Endothelial cell of umbilical vein (primary cell): Measurements from ENCODE around the gene FHIT. TPM values are rescaled to one million over a fixed set of nuclear protein-coding genes. Genes with fewer than 3 reads are reported as not detected.

Experiments
- BruUV-seq: library from RNA; stranded (reverse); fragments of 400-500 nt; replicated peaks from 2 replicates; lab custom pipeline; 2021; lab: Mats Ljungman, UMichigan
- CTCF ChIA-PET: fragments of 300-600, 350-600 bp; sonication (Branson Sonifier 250); formaldehyde crosslinking; loops from one replicate; lab custom pipeline; 2021; ENCODE audit warnings: antibody characterized with exemption, inconsistent platforms; lab: Charles Lee
- POLR2A ChIA-PET: fragments of 300-600, 350-600 bp; sonication (Branson Sonifier 250); formaldehyde crosslinking; loops from one replicate; lab custom pipeline; 2021; ENCODE audit warnings: antibody characterized with exemption, inconsistent platforms; lab: Charles Lee
- DNase-seq: peaks from one replicate; pipeline ENCODE4 v3.0.0-alpha.2; 2011; ENCODE audit warnings: low read depth, low spot score
- FAIRE-seq: peaks from 2 replicates; lab custom pipeline; 2011; peaks lifted over from hg19 to GRCh38; lab: Jason Lieb, UNC
- H2AFZ ChIP-seq: 2 replicates; pipeline ENCODE4 v1.6.0; 2012; ENCODE audit warnings: low read depth, low read length, control low read depth, inconsistent platforms
- H3K27ac ChIP-seq: 2 replicates; pipeline ENCODE4 v1.5.1; 2011; ENCODE audit warnings: low read depth, mild to moderate bottlenecking, control low read depth, low read length, moderate library complexity; ENCODE audit not compliant: insufficient read depth
- H3K27me3 ChIP-seq, 2 experiments: 2 replicates each; pipeline versions ENCODE4 v1.6.0 to v1.6.1; 2011; ENCODE audit warnings: low read length in 2 of 2, mixed read lengths in 1 of 2; ENCODE audit not compliant: control insufficient read depth in 2 of 2, insufficient read depth in 2 of 2
- H3K36me3 ChIP-seq, 2 experiments: 2 replicates in 1 of 2; 3 replicates in 1 of 2; pipeline ENCODE4 v1.5.1; 2011; ENCODE audit warnings: low read length in 2 of 2, mild to moderate bottlenecking in 1 of 2, moderate library complexity in 1 of 2; ENCODE audit not compliant: control insufficient read depth in 2 of 2, insufficient read depth in 2 of 2; ENCODE audit errors: extremely low read depth in 1 of 2
- H3K4me1 ChIP-seq: 3 replicates; pipeline ENCODE4 v1.5.1; 2011; ENCODE audit warnings: mild to moderate bottlenecking, low read length; ENCODE audit not compliant: control insufficient read depth, insufficient read depth; ENCODE audit errors: extremely low read depth
- H3K4me2 ChIP-seq: 2 replicates; pipeline ENCODE4 v1.6.1; 2011; ENCODE audit warnings: low read length, control low read depth, mixed read lengths; ENCODE audit not compliant: insufficient read depth
- H3K4me3 ChIP-seq, 3 experiments: fragments of 200-600 bp in 1 of 3; sonication (generic), shearing (Covaris generic) in 1 of 3; replicated peaks in 1 of 3; 2 replicates each; pipeline ENCODE4 v1.5.1; 2011 to 2016; ENCODE audit warnings: control low read depth in 3 of 3, low read length in 3 of 3, mild to moderate bottlenecking in 2 of 3, inconsistent platforms in 1 of 3, low read depth in 1 of 3, moderate library complexity in 1 of 3; ENCODE audit not compliant: insufficient read depth in 1 of 3
- H3K79me2 ChIP-seq: 2 replicates; pipeline ENCODE4 v1.6.0; 2012; ENCODE audit warnings: low read length, inconsistent platforms; ENCODE audit not compliant: control insufficient read depth, insufficient read depth
- H3K9ac ChIP-seq: replicated peaks from 2 replicates; pipeline ENCODE3; 2011; ENCODE audit warnings: low read length, control low read depth; ENCODE audit not compliant: insufficient read depth; ENCODE audit errors: extremely low read depth
- H3K9me1 ChIP-seq: replicated peaks from 3 replicates; pipeline ENCODE4 v1.6.0; 2011; ENCODE audit warnings: mild to moderate bottlenecking, low read length; ENCODE audit not compliant: control insufficient read depth, insufficient read depth; ENCODE audit errors: extremely low read depth
- H3K9me3 ChIP-seq: replicated peaks from 2 replicates; pipeline ENCODE4 v1.5.1; 2012; ENCODE audit warnings: low read length, inconsistent platforms; ENCODE audit not compliant: control insufficient read depth, insufficient read depth
- H4K20me1 ChIP-seq: replicated peaks from 2 replicates; pipeline ENCODE3; 2011; ENCODE audit warnings: mild to moderate bottlenecking, low read length; ENCODE audit not compliant: control insufficient read depth, insufficient read depth; ENCODE audit errors: extremely low read depth
- EZH2 ChIP-seq: IDR thresholded peaks from 2 replicates; pipeline ENCODE4 v1.6.1; 2012; ENCODE audit warnings: borderline replicate concordance, low read depth, mild to moderate bottlenecking, moderate library complexity, low read length, inconsistent platforms; ENCODE audit not compliant: severe bottlenecking
- FOS ChIP-seq: IDR thresholded peaks from 2 replicates; pipeline ENCODE4 v1.6.1; 2011; ENCODE audit warnings: mild to moderate bottlenecking, low read length, moderate library complexity, borderline replicate concordance; ENCODE audit not compliant: insufficient read depth
- GATA2 ChIP-seq: IDR thresholded peaks from 2 replicates; pipeline ENCODE4 v1.7.0; 2011; ENCODE audit warnings: low read depth, mild to moderate bottlenecking, moderate library complexity, mixed read lengths, low read length; ENCODE audit not compliant: insufficient read length, insufficient read depth
- JUN ChIP-seq: IDR thresholded peaks from 2 replicates; pipeline ENCODE4 v1.6.1; 2011; ENCODE audit warnings: borderline replicate concordance, low read depth; ENCODE audit not compliant: insufficient read length, insufficient read depth
- MYC ChIP-seq: IDR thresholded peaks from one replicate; pipeline ENCODE4 v1.6.1; 2011; ENCODE audit warnings: mild to moderate bottlenecking, low read depth, low read length
- POLR2A ChIP-seq: IDR thresholded peaks from 2 replicates; pipeline ENCODE4 v1.6.1; 2012; ENCODE audit warnings: low read depth, mild to moderate bottlenecking, control low read depth, low read length
- POLR2AphosphoS5 ChIP-seq: IDR thresholded peaks from 2 replicates; pipeline ENCODE4 v1.6.1; 2012; ENCODE audit warnings: low read depth, mild to moderate bottlenecking, control low read depth, low read length, moderate library complexity; ENCODE audit not compliant: insufficient read depth
- dilution Hi-C: fragments of 300-500 bp; cut with MboI; formaldehyde crosslinking; loops from one replicate; pipeline ENCODE4 v1.15.0; 2019; ENCODE audit warnings: low sequenced_read_pairs; ENCODE audit not compliant: extremely low pct_ligation_motif_present
- intact Hi-C: fragments of 100-400 bp; cut with micrococcal nuclease; formaldehyde crosslinking; loops from one replicate; pipeline ENCODE4 v1.10.0; 2022
- polyA plus RNA-seq, 4 experiments: library from polyadenylated mRNA; depleted of rRNA in 3 of 4; stranded (reverse) in 3 of 4; unstranded in 1 of 4; fragments of >200 nt; gene quantifications; 2 replicates each; pipeline versions ENCODE4 v1.2.1 to v1.2.3, GENCODE V29; 2011 to 2012; ENCODE audit warnings: missing spikeins in 1 of 4
- total RNA-seq: library from RNA; stranded (reverse); gene quantifications from 2 replicates; pipeline ENCODE4 v1.2.3, GENCODE V29; 2021
- TF ChIP-seq, protein P1 (sequence below): IDR thresholded peaks from 2 replicates; pipeline ENCODE4 v1.6.1; 2011; ENCODE audit not compliant: insufficient read depth, insufficient read length
- TF ChIP-seq, protein P2 (sequence below), 2 donors: IDR thresholded peaks; 1 replicate in 1 of 2; 2 replicates in 1 of 2; pipeline ENCODE4 v1.5.1; 2011; ENCODE audit warnings: low read length in 2 of 2, mild to moderate bottlenecking in 2 of 2, moderate library complexity in 2 of 2, control low read depth in 1 of 2, inconsistent platforms in 1 of 2, low read depth in 1 of 2; ENCODE audit not compliant: insufficient read depth in 1 of 2; ENCODE audit errors: extremely low read depth in 1 of 2

FHIT gene
- total and polyA plus RNA-seq, 2 donors (not counting 3 experiments of a cell fraction or from before 2014, with no cell fraction given), result 0.47 to 2.2 TPM

DNA sequence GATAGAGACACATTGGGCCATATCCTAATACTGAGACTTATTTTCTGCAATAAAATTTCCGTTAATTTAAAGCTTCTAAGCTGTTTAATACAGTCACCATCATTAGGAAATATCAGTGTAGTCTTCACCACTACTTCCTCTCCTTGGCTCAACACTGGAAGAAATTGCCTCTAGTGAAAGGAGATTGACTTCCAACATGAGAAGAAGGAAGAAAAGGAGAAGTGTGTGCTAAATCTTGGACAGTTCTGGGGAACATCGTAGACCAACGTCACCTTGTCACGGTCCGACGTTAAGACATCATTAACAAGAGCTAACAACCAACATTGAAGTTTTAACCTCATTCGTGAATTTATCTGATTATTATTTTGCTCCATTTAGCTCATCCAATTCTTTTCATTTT is 1214.4 kb downstream of the FHIT start:
- no peak for DNase-seq
- Histone ChIP-seq H3K9me1 (no peaks in the 10 kb centered on the region), H3K9ac (no peak overlapping the region), H3K79me2 (no peaks in the 10 kb centered on the region), H3K4me2 (no peak overlapping the region), H2AFZ (no peak overlapping the region), H3K27ac (no peak overlapping the region), H4K20me1 (no peaks in the 10 kb centered on the region), H3K36me3 (no peaks in the 10 kb centered on the region), H3K27me3 (no peaks in the 10 kb centered on the region), H3K9me3 (no peaks in the 10 kb centered on the region), H3K4me1 (no peaks in the 10 kb centered on the region), H3K4me3 (no peak overlapping the region)
- no peak for TF ChIP-seq GATA2
- no peak for TF ChIP-seq MYC
- TF ChIP-seq JUN, result no peak
- TF ChIP-seq FOS, result no peak
- TF ChIP-seq POLR2A, result no peak
- TF ChIP-seq, protein P1, sequence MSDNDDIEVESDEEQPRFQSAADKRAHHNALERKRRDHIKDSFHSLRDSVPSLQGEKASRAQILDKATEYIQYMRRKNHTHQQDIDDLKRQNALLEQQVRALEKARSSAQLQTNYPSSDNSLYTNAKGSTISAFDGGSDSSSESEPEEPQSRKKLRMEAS, result no peak
- no peak for TF ChIP-seq EZH2
- TF ChIP-seq, protein P2, sequence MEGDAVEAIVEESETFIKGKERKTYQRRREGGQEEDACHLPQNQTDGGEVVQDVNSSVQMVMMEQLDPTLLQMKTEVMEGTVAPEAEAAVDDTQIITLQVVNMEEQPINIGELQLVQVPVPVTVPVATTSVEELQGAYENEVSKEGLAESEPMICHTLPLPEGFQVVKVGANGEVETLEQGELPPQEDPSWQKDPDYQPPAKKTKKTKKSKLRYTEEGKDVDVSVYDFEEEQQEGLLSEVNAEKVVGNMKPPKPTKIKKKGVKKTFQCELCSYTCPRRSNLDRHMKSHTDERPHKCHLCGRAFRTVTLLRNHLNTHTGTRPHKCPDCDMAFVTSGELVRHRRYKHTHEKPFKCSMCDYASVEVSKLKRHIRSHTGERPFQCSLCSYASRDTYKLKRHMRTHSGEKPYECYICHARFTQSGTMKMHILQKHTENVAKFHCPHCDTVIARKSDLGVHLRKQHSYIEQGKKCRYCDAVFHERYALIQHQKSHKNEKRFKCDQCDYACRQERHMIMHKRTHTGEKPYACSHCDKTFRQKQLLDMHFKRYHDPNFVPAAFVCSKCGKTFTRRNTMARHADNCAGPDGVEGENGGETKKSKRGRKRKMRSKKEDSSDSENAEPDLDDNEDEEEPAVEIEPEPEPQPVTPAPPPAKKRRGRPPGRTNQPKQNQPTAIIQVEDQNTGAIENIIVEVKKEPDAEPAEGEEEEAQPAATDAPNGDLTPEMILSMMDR (IDR thresholded peaks at IDR 0.05; ENCODE audit: extremely low read depth in 1 of 2, insufficient read depth in 1 of 2, low read depth in 1 of 2, low read length in 2 of 2), result no peak
- no peak for TF ChIP-seq POLR2AphosphoS5
- CTCF ChIA-PET, result no interaction called here
- FAIRE-seq, result no peak
- dilution Hi-C loops (no loop called here), intact Hi-C loops (no loop called here)
- no TSS peak for BruUV-seq
- POLR2A ChIA-PET, result no interaction called here
